Measurements from ENCODE around the gene LCA5L. TPM values are rescaled to one million over a fixed set of nuclear protein-coding genes. Genes with fewer than 3 reads are reported as not detected.

Gene LCA5L
- polyA plus RNA-seq, 1 donor from 2014 or later, result 0.09 TPM

DNA sequence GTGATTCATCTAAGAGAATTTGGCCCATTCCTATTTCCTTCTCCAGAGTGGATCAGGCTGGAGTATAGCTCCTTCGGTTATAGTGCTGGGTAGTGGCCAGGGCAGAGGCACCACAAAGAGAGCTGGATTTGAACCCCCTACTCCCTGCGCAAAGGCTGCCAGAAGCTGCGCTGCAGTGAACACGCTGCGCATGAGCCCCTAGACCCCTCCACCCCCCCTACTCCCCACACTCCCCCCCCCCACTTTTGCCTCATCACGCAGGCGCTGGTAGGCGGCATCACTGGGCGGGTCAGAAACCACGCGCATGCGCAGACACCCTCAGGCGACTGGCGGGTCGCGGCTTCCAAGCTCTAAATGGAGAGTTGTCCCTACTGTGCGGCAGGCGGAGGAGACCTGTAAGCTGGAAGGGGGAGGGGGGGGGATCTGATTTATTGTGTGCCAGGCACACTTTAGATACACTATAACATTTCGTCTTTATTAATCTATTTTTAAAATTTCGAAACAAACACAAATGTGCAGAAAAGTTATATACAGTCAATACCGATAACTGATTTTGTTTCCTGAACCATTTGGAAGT, 58.0 kb downstream of the LCA5L start:
- no peak overlapping the region for H2AFZ ChIP-seq (ENCODE audit: low read depth, low read length)
- no peaks in the 10 kb centered on the region for H3K9me2 ChIP-seq (ENCODE audit: insufficient read depth, low read length)
- H3K27ac ChIP-seq (ENCODE audit: low read length), result no peak overlapping the region
- no peaks in the 10 kb centered on the region for H3K27me3 ChIP-seq (ENCODE audit: insufficient read depth, low read depth, low read length)
- H3F3A ChIP-seq (ENCODE audit: insufficient read depth, low read length, poor library complexity, severe bottlenecking), result no peaks in the 10 kb centered on the region
- no peaks in the 10 kb centered on the region for H3K9me3 ChIP-seq (ENCODE audit: low read length)
- no peaks in the 10 kb centered on the region for H3K36me3 ChIP-seq (ENCODE audit: insufficient read depth, low read length)
- H3K4me2 ChIP-seq (ENCODE audit: low read length), result peak overlapping the region; percentile 0
- TF ChIP-seq, protein P1, sequence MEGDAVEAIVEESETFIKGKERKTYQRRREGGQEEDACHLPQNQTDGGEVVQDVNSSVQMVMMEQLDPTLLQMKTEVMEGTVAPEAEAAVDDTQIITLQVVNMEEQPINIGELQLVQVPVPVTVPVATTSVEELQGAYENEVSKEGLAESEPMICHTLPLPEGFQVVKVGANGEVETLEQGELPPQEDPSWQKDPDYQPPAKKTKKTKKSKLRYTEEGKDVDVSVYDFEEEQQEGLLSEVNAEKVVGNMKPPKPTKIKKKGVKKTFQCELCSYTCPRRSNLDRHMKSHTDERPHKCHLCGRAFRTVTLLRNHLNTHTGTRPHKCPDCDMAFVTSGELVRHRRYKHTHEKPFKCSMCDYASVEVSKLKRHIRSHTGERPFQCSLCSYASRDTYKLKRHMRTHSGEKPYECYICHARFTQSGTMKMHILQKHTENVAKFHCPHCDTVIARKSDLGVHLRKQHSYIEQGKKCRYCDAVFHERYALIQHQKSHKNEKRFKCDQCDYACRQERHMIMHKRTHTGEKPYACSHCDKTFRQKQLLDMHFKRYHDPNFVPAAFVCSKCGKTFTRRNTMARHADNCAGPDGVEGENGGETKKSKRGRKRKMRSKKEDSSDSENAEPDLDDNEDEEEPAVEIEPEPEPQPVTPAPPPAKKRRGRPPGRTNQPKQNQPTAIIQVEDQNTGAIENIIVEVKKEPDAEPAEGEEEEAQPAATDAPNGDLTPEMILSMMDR (IDR thresholded peaks at IDR 0.05; ENCODE audit: poor library complexity, severe bottlenecking), result no peak
- TF ChIP-seq EZH2 (IDR thresholded peaks at IDR 0.05; ENCODE audit: borderline replicate concordance, insufficient read depth, low read length, poor library complexity, severe bottlenecking), result no peak
- no peak for TF ChIP-seq RAD21 (conservative IDR thresholded peaks at IDR 0.05)
- TF ChIP-seq SMC3 (conservative IDR thresholded peaks at IDR 0.05; ENCODE audit: poor library complexity), result no peak
- TF ChIP-seq, protein P2, sequence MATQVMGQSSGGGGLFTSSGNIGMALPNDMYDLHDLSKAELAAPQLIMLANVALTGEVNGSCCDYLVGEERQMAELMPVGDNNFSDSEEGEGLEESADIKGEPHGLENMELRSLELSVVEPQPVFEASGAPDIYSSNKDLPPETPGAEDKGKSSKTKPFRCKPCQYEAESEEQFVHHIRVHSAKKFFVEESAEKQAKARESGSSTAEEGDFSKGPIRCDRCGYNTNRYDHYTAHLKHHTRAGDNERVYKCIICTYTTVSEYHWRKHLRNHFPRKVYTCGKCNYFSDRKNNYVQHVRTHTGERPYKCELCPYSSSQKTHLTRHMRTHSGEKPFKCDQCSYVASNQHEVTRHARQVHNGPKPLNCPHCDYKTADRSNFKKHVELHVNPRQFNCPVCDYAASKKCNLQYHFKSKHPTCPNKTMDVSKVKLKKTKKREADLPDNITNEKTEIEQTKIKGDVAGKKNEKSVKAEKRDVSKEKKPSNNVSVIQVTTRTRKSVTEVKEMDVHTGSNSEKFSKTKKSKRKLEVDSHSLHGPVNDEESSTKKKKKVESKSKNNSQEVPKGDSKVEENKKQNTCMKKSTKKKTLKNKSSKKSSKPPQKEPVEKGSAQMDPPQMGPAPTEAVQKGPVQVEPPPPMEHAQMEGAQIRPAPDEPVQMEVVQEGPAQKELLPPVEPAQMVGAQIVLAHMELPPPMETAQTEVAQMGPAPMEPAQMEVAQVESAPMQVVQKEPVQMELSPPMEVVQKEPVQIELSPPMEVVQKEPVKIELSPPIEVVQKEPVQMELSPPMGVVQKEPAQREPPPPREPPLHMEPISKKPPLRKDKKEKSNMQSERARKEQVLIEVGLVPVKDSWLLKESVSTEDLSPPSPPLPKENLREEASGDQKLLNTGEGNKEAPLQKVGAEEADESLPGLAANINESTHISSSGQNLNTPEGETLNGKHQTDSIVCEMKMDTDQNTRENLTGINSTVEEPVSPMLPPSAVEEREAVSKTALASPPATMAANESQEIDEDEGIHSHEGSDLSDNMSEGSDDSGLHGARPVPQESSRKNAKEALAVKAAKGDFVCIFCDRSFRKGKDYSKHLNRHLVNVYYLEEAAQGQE (IDR thresholded peaks at IDR 0.05; ENCODE audit: borderline replicate concordance), result no peak
- TF ChIP-seq MXI1 (conservative IDR thresholded peaks at IDR 0.05; ENCODE audit: poor library complexity, severe bottlenecking), result no peak
- no peak for TF ChIP-seq POLR2AphosphoS5 (IDR thresholded peaks at IDR 0.05)
- TF ChIP-seq EP300 (conservative IDR thresholded peaks at IDR 0.05; ENCODE audit: poor library complexity, severe bottlenecking), result no peak
- no peak for TF ChIP-seq TAF1 (IDR thresholded peaks at IDR 0.05; ENCODE audit: low read depth)
- peak overlapping the region; percentile 55 for H3K4me3 ChIP-seq (ENCODE audit: low read length)
- H3K79me2 ChIP-seq (replicated peaks; ENCODE audit: insufficient read depth, low read length), result peaks cover 28% of the 10 kb centered on the region
- H3K9ac ChIP-seq (ENCODE audit: low read length), result no peak overlapping the region
- no peaks in the 10 kb centered on the region for H4K20me1 ChIP-seq (ENCODE audit: insufficient read depth)

DNA sequence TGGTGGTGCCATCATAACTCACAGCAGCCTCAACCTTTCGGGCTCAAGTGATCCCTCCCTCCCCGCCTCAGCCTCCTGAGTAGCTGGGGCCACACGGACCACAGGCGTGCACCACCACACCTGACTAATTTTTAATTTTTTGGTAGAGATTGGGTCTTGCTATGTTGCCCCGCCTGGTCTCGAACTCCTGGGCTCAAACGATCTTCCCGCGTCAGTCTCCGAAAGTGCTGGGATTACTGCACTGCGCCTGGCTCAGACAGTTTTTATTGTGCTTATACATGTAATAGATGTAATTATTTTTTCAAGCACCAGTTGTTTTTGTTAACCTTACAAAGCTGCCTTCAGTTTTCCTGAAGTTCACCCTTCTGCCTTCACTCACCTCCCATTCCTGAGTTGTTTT, 58.7 kb downstream of the LCA5L start:
- no peak overlapping the region for H3K27ac ChIP-seq (ENCODE audit: low read length)
- no peaks in the 10 kb centered on the region for H3K36me3 ChIP-seq (ENCODE audit: insufficient read depth, low read length)
- no peaks in the 10 kb centered on the region for H3K27me3 ChIP-seq (ENCODE audit: insufficient read depth, low read depth, low read length)
- H3K9me3 ChIP-seq (ENCODE audit: low read length), result no peaks in the 10 kb centered on the region
- TF ChIP-seq EZH2 (IDR thresholded peaks at IDR 0.05; ENCODE audit: borderline replicate concordance, insufficient read depth, low read length, poor library complexity, severe bottlenecking), result no peak
- no peak for TF ChIP-seq SMC3 (conservative IDR thresholded peaks at IDR 0.05; ENCODE audit: poor library complexity)
- TF ChIP-seq, protein P2 (IDR thresholded peaks at IDR 0.05; ENCODE audit: borderline replicate concordance), result no peak
- no peak for TF ChIP-seq RAD21 (conservative IDR thresholded peaks at IDR 0.05)
- TF ChIP-seq, protein P1 (IDR thresholded peaks at IDR 0.05; ENCODE audit: poor library complexity, severe bottlenecking), result no peak
- no peak for TF ChIP-seq MXI1 (conservative IDR thresholded peaks at IDR 0.05; ENCODE audit: poor library complexity, severe bottlenecking)
- TF ChIP-seq EP300 (conservative IDR thresholded peaks at IDR 0.05; ENCODE audit: poor library complexity, severe bottlenecking), result no peak
- no peaks in the 10 kb centered on the region for H3F3A ChIP-seq (ENCODE audit: insufficient read depth, low read length, poor library complexity, severe bottlenecking)
- H3K9me2 ChIP-seq (ENCODE audit: insufficient read depth, low read length), result no peaks in the 10 kb centered on the region
- H3K9ac ChIP-seq (ENCODE audit: low read length), result no peak overlapping the region
- peaks cover 34% of the 10 kb centered on the region for H3K79me2 ChIP-seq (replicated peaks; ENCODE audit: insufficient read depth, low read length)
- H4K20me1 ChIP-seq (ENCODE audit: insufficient read depth), result no peaks in the 10 kb centered on the region
- H2AFZ ChIP-seq (ENCODE audit: low read depth, low read length), result no peak overlapping the region
- H3K4me3 ChIP-seq (ENCODE audit: low read length), result no peak overlapping the region
- no peak overlapping the region for H3K4me2 ChIP-seq (ENCODE audit: low read length)

All from neural cell (in vitro differentiated cells).